EL (cell line): ENCODE data around the gene FBH1.
"Not testable (repeated sequence)": the region's sequence is repeated elsewhere in the genome, so short reads cannot be mapped to it uniquely, and the experiment has no call there.

Experiments
- DNase-seq: peaks from one replicate; pipeline ENCODE4 v3.0.0-alpha.2; 2016

Gene FBH1

DNA sequence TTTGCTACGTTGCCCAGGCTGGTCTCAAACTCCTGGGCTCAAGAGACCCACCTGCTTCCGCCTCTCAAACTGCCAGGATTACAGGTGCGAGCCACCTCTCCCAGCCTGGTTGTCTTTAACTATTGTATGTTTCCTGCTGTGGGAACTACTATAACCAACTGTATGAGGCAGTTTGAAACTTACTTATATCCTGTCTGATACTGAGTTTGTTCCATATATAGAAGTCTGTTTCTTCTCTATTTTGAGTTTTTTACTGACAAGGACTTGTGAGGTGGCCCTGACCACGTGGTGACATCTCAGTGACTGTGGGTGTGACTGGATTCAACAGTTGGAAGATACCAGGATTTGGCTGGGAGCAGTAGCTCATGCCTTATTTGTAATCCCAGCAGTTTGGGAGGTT is 14.2 kb downstream of the FBH1 start:
- DNase-seq: no peak

DNA sequence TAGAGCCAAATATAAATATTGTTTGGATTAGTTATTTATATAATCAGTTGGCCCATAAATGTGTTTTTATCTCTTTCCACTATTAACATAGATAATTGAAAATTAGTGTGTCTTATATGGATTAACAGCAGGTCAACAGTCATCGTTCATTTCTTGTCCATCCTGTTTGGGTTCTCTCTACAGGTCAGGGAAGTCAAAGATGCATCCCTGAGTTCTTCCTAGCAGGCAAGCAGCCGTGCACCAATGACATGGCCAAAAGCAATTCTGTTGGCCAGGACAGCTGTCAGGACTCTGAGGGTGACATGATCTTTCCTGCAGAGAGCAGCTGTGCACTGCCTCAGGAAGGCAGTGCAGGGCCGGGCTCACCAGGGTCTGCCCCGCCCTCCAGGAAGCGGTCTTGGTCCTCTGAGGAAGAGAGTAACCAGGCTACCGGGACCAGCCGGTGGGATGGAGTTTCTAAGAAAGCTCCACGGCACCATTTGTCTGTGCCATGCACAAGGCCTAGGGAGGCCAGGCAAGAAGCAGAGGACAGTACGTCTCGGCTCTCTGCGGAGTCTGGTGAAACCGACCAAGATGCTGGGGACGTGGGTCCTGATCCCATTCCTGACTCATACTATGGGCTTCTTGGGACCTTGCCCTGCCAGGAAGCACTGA is 15.9 kb downstream of the FBH1 start:
- DNase-seq: no peak

DNA sequence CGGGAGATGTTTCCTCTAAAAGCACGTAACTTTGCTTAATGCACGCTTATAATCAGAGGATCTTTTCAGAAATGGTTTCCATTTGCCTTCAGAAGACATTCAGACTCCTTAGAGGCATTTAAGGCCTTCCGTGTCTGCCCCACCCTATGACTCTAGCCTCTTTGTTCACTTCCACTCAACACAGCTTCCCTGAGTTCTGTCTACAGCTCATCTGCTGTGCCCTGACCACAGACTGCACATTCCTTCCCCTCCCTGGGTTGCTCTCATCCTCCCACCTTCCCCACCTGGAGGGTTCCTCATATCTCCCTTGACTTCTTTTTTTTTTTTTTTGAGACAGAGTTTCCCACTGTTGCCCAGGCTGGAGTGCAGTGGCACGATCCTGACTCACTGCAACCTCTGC is 16.6 kb downstream of the FBH1 start:
- DNase-seq: no peak

DNA sequence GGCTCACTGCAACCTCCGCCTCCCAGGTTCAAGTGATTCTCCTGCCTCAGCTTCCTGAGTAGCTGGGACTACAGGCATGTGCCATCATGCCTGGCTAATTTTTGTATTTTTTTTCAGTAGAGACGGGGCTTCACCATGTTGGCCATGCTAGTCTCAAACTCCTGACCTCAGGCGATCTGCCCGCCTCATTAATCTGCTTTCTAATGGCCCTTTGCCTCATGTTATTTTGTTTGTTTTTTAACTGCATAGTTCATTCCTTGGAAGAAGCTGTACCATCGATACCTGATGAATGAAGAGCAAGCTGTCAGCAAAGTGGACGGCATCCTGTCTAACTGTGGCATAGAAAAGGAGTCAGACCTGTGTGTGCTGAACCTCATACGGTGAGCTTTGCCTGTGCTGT is 18.6 kb downstream of the FBH1 start:
- not testable (repeated sequence) for DNase-seq

DNA sequence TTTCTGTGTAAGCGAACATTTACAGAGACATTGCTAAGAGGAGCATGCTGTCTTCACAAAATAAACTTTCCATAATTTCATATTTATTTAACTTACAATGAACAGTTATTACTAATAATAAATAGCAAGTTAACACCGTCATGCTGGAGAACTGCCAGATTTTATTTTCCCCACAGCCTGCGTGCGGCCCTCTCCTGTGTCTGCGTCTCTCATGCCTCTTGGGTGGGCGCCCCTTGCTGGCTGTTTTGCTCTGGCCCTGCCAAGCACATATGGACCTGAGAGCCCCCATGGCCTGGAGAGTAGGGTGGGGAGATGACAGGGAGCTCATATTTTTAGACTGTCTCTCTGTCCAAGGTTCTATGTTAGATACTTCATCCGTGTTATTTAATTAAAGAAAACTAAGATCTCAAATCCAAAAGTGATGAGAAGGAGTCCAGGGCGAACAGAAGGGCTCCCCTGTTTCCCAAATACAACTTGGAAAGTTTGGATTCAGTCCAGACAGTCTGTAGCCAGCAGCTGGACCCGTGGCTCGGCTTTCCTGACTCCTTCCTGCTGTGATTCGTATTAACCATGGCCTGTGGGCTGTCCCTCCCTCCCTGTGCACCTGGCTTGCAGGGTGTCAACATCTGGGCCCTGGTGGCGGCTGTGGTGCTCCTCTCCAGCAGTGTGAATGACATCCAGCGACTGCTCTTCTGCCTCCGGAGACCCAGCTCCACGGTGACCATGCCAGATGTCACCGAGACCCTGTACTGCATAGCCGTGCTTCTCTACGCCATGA is 20.5 kb downstream of the FBH1 start:
- DNase-seq: no peak

DNA sequence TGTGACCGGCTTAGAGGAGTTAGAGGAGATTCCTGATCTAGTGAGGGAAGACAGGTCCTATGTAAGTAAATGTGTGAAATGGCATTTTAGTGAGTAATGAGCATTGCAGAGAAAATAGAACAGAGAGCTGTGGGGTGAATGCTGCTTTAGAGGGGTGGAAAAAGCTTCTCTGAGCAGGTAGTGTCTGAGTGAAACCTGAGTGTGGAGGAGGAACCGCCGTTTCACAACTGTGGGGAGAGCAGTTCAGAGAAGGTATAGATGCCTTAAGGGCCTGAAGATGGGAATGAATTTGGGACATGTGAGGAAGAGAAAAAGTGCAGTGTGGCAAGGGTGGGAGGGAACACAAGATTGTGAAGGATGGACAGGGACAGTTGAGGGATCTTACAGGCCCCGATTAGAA is 21.6 kb downstream of the FBH1 start:
- no peak for DNase-seq

DNA sequence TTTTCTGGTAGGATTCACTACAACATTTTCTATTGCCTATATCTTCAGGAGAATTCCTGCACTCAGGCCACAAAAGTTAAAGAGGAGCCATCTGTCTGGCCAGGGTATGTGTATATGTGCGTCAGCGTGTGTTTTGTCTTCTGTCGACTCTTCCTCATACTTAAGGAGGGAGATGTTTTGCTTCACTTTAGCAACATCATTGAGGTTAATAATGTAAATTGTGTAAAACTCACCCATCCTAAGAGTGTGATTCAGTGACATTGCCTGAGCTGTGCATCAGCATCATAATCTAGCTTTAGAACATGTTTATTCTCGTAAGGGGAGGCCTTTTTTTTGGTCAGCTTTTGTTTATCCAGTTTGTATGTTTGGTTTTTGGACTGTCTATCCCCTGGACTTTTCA is 23.7 kb downstream of the FBH1 start:
- no peak for DNase-seq

DNA sequence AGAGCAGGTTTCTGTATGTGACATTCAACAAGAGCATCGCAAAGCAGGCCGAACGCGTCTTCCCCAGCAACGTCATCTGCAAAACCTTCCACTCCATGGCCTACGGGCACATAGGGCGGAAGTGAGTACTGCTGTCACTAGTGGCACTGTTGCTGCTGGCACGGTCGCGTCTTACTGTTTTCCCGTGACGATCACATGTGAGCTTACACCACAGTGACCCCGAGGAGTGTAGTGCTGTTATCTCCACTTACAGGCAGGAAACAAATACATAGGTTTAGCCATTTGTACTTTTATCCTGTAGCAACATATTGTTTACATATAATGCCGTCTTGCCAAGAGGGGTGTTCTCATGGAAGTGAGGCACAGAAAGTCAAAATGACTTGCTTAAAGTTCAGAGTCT is 25.4 kb downstream of the FBH1 start:
- no peak for DNase-seq

DNA sequence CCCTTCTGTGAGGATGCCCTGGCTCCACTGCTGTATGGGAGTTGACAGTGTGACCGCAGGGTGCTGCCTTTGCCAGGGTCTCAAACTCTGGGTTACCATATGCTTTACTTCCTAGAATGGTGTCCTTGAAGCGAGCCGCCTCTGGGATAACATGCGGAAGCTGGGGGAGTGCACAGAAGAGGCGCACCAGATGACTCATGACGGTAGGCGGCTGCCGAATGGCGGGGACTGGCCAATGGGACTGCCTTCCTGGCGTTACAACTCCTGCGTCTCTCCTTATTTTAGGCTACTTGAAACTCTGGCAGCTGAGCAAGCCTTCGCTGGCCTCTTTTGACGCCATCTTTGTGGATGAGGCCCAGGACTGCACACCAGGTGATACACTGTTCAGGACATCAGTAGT is 27.3 kb downstream of the FBH1 start:
- DNase-seq: no peak

DNA sequence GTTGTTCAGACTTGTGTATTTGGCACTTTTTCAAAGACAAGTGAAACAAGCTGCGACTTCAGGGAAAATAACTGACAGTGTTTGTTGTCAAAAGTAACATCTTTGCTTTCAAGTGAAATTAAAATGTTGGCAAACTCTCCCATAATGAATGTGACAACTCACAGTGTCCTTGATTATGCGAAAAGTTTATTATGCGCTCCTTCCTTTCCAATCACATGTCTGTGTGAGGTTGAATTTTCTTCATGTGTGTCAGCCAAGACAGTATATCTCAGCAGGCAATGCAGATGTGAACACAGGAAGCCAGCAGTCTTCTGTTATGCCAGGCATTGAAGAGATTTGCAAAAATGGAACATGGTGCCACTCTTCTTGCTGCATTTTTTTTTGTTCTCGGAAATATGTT is 28.7 kb downstream of the FBH1 start:
- no peak for DNase-seq

DNA sequence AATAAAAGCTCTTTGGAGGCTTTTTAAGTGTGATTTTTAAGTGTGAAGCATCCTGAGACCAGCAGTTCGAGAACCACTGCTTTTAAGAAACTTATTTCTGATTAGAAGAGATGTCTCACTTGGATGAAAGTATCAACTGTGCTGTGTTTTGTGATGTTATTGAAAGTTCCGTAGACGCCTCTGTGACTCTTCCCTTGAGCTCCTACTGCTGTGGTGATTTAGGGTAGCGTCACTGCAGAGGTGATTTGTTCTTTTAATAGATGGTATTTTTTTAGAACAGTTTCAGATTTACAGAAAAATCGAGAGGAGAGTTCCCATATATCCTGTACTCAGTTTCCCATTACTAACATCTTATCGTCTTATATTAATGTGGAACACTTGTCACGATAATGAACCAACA is 29.5 kb downstream of the FBH1 start:
- no peak for DNase-seq

DNA sequence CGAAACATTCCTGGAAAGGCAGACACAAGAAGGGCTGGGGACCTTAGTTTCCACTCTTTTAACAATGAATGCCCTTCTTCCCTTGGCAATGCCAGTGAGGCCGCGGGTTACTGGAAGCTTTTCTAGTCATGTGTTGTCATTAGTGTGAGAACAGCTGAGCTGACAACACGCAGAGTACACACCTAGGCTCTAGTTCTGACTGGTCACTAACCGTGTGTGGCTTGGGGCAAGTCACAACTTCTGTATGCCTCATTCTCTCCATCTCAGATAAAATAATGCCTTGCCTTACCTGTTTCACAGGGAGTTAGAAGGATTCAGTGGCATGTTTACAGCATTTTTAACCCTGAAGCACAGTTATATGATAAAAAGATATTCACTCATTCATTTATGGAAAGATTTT is 31.7 kb downstream of the FBH1 start:
- no peak for DNase-seq

DNA sequence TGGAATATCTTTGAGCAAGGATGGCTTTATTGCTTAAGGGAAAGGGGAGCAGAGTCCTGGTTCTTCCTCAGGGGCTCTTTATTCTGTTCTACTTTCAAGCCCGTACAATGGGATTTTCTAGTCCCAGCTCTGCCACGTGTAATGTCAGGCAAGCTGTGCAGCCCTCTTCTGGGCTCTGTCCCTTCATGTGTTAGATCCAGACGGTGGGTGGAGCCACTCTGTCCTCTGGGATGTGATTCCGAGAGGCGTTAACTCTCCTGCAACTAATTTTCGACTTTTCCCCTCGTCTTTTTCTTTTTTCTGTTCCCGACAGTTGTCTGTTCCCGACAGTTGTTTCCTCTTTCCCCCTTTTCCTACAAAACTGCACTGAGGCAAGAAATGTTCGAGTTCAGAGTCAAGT is 34.8 kb downstream of the FBH1 start:
- no peak for DNase-seq

DNA sequence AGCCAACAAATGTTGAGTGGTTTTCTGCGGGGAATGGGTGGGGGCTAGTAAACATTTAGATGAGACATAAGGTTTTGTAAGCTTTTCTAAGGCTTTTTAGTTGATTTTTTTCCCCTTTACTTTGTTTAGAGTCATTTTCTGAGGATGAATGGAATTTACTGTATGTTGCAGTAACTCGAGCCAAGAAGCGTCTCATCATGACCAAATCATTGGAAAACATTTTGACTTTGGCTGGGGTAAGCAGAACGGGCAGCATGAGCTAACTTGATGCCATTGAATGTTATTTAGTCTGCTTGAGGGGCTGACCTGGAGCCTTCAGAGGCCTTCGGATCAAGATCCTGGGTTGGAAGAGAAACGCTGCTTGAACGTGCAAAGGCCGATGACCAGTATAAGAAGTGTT is 37.3 kb downstream of the FBH1 start:
- peak; percentile 40 for DNase-seq

DNA sequence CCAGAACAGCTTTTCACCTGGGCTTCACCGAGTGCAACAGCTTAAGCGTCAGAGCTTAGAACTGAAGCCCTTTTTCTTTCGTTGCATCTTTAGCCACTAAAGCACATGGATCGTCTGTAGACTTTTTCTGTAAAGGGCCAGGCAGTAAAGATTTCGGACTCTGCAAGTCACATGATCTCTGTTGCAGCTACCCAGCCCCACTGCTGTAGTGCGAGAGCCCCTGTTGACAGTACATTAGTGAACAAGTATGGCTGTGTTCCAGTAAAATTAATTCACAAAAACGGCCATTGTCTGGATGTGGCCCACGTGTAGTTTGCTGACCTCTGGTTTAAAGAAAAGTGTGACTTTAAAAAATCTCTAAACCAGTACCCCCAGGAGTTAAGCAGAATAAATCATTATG is 39.4 kb downstream of the FBH1 start:
- no peak for DNase-seq

DNA sequence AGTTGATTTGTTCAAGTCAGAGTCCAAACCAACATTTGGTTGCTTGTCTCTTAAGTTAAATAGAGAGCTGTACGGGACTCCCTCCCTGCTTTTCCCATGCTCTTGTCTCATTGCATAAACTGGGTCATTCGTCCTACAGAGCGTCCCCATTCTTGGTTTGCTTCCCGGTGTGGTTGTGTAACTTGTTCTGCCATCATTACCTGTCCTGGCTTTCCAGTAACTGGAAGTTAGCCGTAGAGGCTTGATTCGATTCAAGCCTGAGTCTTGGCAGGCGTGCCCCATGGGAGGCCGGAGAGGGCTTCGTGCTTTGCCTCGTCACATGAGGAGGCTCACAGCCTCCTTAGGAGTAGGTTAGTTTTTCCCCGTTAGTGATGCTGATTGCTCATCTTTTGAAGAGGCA is 40.2 kb downstream of the FBH1 start:
- DNase-seq: no peak

DNA sequence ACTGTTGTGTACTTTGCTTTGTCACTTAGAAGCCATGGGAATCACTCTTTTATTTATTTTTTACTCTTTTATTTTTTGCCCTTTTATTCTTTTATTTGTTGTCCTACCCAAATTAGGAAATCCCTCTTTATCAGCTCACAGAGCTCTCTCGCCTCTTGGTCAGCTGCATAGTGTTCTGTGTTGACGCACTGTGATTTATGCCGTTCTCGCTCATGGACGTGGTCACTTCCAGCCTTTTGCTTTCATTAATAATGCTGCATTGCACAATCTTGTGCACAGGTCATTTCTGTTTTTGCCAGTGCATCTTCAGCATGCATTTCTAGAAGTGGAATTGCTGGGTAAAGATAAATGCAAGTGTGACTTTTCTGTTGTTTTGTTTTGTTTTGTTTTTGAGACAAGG is 42.3 kb downstream of the FBH1 start:
- no peak for DNase-seq

DNA sequence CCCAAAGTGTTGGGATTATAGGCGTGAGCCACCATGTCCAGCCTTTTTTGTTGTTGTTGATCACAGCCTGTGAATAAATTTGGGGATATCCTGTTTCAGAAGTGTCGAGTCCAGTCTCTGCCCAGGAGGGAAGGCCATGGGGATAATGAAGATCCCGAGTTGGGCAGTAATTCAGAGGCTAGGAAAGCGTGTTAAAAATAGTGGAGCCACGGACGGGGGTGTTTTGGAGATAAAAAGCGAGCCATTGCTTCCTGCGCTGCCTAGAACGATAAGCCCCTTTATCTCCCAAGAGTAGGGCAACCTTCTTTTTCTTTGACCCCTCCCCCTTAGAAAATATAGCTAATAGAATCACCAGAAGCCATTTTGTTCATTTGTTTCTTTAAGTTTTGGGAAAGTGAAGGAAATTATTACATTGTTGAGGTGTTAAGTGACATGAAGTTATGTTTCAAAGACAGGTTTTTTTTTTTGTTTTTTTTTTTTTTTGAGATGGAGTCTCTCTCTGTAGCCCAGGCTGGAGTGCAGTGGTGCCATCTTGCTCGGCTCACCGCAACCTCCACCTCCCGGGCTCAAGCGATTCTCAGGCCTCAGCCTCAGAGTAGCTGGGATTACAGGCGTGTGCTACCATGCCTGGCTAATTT is 44.0 kb downstream of the FBH1 start:
- no peak for DNase-seq

DNA sequence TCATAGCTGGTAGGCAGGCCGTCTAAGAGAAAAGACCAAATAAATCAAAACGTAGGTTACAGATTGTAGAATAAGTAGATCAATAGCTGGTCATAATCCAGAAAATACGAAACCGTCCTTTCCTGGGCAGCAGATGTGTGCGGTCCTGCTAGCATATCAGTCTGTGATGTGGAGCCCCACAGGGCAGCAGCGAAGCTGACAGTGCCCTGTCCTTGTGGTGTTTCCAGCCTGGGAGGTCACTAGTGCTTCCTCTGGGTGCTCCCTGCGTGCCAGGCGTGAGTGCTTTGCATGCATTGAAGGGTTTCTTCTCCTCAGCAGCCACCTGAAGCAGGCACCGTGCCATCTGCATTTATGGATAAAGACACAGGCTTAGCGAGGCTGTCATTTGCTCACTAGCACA is 45.6 kb downstream of the FBH1 start:
- DNase-seq: no peak

DNA sequence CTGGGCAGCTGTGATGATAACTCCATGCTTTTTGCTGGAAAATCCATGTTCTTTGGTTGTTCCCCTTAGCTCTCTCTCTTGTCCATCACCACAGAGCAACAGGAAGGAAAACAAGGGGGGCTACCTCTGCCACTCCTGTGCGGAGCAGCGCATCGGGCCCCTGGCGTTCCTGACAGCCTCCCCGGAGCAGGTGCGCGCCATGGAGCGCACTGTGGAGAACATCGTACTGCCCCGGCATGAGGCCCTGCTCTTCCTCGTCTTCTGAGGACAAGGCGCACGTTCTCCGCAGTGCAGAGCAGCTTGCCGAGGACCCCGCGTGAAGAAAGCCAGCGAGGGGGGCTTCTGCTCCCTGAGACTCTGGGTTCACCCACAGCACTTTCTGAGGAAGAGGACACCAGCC is 47.0 kb downstream of the FBH1 start:
- DNase-seq: no peak

DNA sequence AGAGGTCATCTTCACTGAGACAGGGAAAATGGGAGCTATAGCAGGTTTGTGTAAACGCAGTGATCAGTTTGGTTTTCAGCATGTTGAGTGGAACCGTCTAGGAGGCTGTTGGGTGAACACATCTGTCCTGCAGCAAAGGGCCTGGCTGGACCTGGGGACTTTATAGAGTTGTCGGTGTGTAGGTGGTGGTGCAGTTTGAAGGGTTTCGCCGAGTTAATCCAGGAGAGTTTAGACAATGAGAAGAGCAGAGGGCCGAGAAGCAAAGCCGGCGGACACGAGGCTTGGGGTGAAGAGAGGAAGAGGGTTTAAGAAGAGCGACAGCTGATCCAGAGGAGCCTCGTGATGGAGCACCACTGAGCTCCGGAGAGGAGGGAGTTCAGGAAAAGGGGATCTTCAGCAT is 48.2 kb downstream of the FBH1 start:
- DNase-seq: no peak

DNA sequence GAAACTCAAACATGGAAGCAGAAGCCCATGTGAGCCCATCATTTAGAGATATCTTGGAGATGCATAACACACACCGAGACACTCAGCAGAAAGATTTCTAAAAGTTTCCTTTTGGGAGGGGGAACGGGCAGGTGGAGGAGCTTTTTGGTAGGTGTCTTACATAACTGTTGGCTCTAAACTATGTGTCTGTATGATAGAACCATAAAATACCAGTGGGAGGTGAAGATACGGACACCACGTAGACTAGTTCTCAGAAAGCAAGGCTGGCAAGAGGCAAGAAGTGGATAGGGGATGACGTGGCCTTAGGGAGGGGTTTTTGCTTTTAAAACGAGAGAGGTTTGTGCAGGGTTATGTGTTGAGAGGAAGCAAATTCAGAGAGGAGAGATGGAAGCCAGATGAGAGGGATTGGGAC is 50.8 kb downstream of the FBH1 start:
- DNase-seq: no peak

DNA sequence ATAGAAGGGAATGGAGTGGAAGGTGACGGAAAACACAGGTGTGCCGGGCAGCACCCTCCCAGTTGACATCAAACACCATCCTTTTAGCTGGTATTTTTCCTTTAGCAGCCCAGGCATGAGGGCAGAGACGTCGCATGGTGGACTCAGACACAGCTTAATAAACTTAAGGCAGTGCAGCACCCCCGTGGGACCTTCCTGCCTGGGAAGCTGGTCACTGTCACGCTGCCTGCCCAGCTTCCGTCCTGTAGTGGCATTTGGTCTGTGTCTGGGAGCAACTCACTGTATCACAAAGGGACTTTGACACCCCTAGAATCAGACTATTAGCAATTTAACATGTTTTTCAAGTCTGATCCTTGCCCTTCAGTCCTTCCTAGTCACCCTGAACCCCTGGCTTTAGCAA is 51.5 kb downstream of the FBH1 start:
- no peak for DNase-seq

DNA sequence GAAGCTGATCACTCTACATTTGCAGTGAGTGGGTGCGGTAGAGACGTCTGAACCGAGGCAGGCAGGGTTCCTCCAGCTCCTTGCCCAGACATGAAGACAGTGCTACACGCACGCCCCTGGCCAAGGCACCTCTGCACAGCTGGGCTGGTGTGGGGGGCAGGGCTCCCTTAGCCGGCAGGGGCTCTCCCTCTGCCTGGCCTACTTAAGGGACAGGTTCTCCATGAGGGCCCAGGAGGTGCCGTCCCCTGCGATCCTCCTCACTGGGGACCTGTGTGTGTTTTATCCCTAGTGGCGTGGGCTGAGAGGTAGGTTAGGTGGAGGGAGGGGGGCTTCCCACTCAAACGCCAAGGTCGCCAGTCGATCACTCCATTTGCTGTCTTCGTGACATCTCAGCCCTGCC is 52.0 kb downstream of the FBH1 start:
- no peak for DNase-seq

DNA sequence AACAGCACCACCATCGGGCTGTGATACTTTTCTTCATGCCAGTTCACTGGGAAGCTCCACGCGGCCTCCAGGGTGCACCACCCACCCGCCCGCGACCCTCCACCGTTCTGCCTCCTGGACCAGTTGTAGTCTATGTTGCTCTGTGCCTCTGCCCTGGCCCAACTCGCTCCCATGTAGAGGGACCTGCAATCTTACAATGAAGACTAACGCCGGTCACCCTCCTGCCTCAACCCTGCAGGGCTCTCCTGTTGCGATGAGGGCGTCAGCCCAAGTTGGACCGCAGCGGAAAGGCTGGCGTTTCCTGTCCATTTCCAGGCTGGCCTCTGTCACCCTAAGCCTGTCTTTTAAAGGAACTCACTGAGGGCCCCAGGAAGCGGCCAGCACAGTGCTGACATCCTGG is 52.4 kb downstream of the FBH1 start:
- no peak for DNase-seq
